Keratinocyte (primary cell): ENCODE data around the gene C1orf167.

Experiments
- EZH2 ChIP-seq: IDR thresholded peaks from one replicate; pipeline ENCODE4 v1.6.1; 2012; ENCODE audit warnings: inconsistent platforms, mild to moderate bottlenecking, low read length, moderate library complexity
- TF ChIP-seq, protein P1 (sequence below), 3 experiments: IDR thresholded peaks in 1 of 3; conservative IDR thresholded peaks in 1 of 3; optimal IDR thresholded peaks in 1 of 3; 2 replicates in 2 of 3; 3 replicates in 1 of 3; pipeline versions ENCODE3 to v1.5.1; 2011; ENCODE audit warnings: low read length in 3 of 3, mild to moderate bottlenecking in 3 of 3, moderate library complexity in 2 of 3, control low read depth in 1 of 3, inconsistent platforms in 1 of 3; ENCODE audit not compliant: insufficient read depth in 2 of 3; ENCODE audit errors: extremely low read depth in 1 of 3

DNA sequence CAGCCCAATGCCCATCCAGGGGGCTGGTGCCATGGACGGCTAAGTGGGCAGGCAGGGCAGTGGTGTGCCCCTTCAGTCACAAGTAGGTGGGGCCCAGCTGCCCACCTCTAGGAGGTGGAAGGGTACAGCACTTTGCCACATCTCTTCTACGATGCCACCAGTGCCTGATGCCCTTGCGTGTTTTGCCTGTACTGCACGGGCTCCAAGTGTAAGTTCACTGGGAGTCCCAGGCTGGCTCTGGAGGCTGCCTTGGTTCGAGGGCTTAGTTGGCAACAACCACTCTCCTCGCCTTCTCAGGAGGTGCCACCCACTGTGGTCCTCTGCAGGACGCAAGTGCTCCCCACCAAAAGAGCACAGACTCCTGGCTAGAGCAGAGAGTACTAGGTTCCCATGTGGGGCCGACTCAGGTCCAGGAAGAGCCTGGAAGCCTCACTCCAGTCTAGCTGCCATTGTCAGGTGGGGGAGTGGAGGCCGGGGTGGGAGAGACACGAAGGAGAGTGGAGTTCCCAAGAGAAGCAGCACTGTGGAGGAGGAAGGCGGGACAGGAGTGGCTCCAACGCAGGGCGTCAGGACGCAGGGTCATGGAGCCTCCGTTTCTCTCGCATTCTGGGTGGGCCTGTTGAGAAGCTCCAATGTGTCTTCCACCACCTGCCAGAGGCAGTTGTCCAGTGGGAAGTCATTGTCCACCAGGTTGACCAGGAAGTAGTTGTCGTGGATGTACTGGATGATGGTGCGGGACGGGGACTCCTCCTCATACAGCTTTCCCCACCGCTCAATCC is 28.3 kb downstream of the C1orf167 start:
- TF ChIP-seq, protein P1, sequence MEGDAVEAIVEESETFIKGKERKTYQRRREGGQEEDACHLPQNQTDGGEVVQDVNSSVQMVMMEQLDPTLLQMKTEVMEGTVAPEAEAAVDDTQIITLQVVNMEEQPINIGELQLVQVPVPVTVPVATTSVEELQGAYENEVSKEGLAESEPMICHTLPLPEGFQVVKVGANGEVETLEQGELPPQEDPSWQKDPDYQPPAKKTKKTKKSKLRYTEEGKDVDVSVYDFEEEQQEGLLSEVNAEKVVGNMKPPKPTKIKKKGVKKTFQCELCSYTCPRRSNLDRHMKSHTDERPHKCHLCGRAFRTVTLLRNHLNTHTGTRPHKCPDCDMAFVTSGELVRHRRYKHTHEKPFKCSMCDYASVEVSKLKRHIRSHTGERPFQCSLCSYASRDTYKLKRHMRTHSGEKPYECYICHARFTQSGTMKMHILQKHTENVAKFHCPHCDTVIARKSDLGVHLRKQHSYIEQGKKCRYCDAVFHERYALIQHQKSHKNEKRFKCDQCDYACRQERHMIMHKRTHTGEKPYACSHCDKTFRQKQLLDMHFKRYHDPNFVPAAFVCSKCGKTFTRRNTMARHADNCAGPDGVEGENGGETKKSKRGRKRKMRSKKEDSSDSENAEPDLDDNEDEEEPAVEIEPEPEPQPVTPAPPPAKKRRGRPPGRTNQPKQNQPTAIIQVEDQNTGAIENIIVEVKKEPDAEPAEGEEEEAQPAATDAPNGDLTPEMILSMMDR (optimal IDR thresholded peaks at IDR 0.05 in 1 of 3, IDR thresholded peaks at IDR 0.05 in 1 of 3, conservative IDR thresholded peaks at IDR 0.05 in 1 of 3; ENCODE audit: extremely low read depth in 1 of 3, insufficient read depth in 2 of 3, low read length in 3 of 3), result no peak
- no peak for TF ChIP-seq EZH2
